GM10847 (cell line): ENCODE measurements around the gene ENTPD2.

ENCODE experiments used
- POLR2A ChIP-seq: IDR thresholded peaks from 2 replicates; pipeline ENCODE4 v1.6.1; 2011; ENCODE audit not compliant: insufficient read length; ENCODE audit errors: extremely low read depth

The ENTPD2 gene

GRCh38 chr9:137032858-137033257, 21.0 kb downstream of the ENTPD2 start:
- no peak for TF ChIP-seq POLR2A

- TF ChIP-seq POLR2A: no peak
Observed at GRCh38 chr9:137031904-137032640, 21.8 kb downstream of the ENTPD2 start, which contains the start of gene FUT7. TSS of gene FUT7 (minus strand) at chr9:137032088. CDS start at chr9:137031991, 97 bp downstream.

GRCh38 chr9:137030538-137031527, 23.0 kb downstream of the ENTPD2 start:
- TF ChIP-seq POLR2A: no peak

GRCh38 chr9:137030006-137030405, 23.9 kb downstream of the ENTPD2 start:
- TF ChIP-seq POLR2A: no peak

GRCh38 chr9:137029058-137029936, 24.6 kb downstream of the ENTPD2 start:
- TF ChIP-seq POLR2A: no peak

- TF ChIP-seq POLR2A: no peak
Observed at GRCh38 chr9:137028263-137029057, 25.4 kb downstream of the ENTPD2 start.

GRCh38 chr9:137027369-137028262, 26.2 kb downstream of the ENTPD2 start, which contains the start of gene ABCA2:
TSS of gene ABCA2 (minus strand) at chr9:137028237. CDS start at chr9:137028140, 97 bp downstream.
- TF ChIP-seq POLR2A: no peak

GRCh38 chr9:137026828-137027227, 27.0 kb downstream of the ENTPD2 start:
- TF ChIP-seq POLR2A: no peak

- no peak for TF ChIP-seq POLR2A
Observed at GRCh38 chr9:137026384-137026783, 27.5 kb downstream of the ENTPD2 start.

- TF ChIP-seq POLR2A: no peak
Observed at GRCh38 chr9:137025517-137025966, 28.3 kb downstream of the ENTPD2 start.

- TF ChIP-seq POLR2A: no peak
Observed at GRCh38 chr9:137023583-137023991, 30.3 kb downstream of the ENTPD2 start.

GRCh38 chr9:137023157-137023556, 30.7 kb downstream of the ENTPD2 start:
- no peak for TF ChIP-seq POLR2A

- TF ChIP-seq POLR2A: no peak
Observed at GRCh38 chr9:137022662-137023008, 31.2 kb downstream of the ENTPD2 start.

- TF ChIP-seq POLR2A: no peak
Observed at GRCh38 chr9:137021979-137022661, 31.7 kb downstream of the ENTPD2 start.
